Measurements from ENCODE around the gene CTTN.

Gene CTTN

DNA sequence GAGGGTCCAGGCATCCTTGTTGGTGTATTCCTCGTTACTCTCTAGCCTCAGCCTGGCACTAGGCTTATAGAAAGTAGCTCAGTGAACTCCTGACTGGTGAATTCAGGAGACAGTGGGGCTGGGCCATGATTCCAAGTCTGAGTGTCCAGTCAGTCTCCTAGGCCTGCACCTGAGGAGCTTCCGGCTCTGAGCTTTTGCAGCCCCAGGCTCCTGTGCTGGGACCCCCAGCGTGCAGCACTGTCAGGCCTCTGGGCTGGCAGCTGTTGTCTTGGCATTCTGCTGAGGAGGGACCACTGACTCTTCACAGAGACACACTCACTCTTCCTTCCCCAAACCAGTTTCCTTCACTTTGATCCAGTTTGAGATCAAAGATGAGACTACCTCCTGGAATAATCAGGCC is 82.4 kb downstream of the CTTN start:
- no peaks in the 10 kb centered on the region for H3K9me2 ChIP-seq (ENCODE audit: low read depth, low read length)
- H3K4me3 ChIP-seq (ENCODE audit: low read depth, low read length, poor library complexity, severe bottlenecking), result no peak overlapping the region
- H3K4me1 ChIP-seq (ENCODE audit: insufficient read depth, low read length, severe bottlenecking), result no peaks in the 10 kb centered on the region
- no peaks in the 10 kb centered on the region for H3F3A ChIP-seq (ENCODE audit: insufficient read depth, low read length)
- H4K20me1 ChIP-seq (ENCODE audit: insufficient read depth, low read length), result no peaks in the 10 kb centered on the region
- no peaks in the 10 kb centered on the region for H3K36me3 ChIP-seq (ENCODE audit: insufficient read depth, low read length)
- H3K4me2 ChIP-seq (ENCODE audit: low read length), result no peak overlapping the region
- H3K27me3 ChIP-seq (ENCODE audit: insufficient read depth, low read length), result no peaks in the 10 kb centered on the region
- no peak overlapping the region for H3K27ac ChIP-seq (ENCODE audit: low read depth, low read length, poor library complexity, severe bottlenecking)
- H3K9ac ChIP-seq (ENCODE audit: low read length), result no peak overlapping the region
- H2AFZ ChIP-seq (ENCODE audit: low read length), result no peak overlapping the region
- TF ChIP-seq EZH2 (IDR thresholded peaks at IDR 0.05; ENCODE audit: borderline replicate concordance, low read length), result no peak
- H3K9me3 ChIP-seq (ENCODE audit: low read length), result no peaks in the 10 kb centered on the region
- H3K79me2 ChIP-seq (ENCODE audit: insufficient read depth, low read length), result no peaks in the 10 kb centered on the region

DNA sequence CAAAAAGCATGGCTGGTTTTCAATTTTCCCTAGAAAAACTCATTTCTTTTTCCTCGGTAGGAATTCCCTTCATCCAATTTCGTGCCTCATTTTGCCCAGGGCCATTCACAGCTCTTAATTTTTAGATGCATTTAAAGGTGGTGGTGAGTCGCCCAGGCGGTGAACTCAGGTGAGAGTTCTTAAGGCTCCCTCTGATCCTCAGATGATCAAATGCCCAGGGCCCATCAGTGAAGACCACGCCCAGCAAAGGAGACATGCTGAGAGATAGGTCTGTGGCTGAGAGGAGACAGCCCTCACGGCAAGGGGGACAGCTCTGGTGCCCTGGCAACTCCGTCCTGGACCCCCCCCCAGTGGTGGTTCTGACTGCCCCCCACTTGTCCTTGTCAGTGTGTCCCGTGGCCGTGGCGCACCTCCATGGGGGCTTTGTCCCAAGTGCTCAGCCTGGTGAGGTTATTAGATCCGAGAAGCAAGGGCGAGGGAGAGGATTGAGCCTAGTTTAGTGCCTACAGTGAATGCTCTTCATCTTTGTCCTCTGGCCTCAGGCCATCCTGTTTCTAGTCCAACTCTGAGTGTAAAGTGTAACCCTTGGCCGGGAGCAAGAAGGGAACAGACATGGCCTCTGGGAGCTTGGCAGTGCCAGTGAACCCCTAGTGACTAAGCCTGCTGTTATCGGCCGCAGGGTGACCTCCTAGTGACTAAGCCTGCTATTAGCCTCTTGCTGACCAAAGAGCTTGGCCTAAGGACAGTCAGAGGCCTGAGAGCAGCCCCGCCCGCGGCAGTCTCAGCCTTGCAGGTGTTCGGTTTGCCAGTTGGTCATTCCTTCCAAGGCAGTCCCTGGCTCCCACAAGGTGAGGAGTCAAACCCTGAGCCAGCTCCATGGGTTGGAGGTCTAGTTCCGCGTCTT is 83.5 kb downstream of the CTTN start:
- Histone ChIP-seq H2AFZ (ENCODE audit: low read length) (no peak overlapping the region), H3K27me3 (ENCODE audit: insufficient read depth, low read length) (no peaks in the 10 kb centered on the region), H3K36me3 (ENCODE audit: insufficient read depth, low read length) (no peaks in the 10 kb centered on the region), H4K20me1 (ENCODE audit: insufficient read depth, low read length) (no peaks in the 10 kb centered on the region), H3K4me2 (ENCODE audit: low read length) (no peak overlapping the region), H3K9me2 (ENCODE audit: low read depth, low read length) (no peaks in the 10 kb centered on the region), H3K4me3 (ENCODE audit: low read depth, low read length, poor library complexity, severe bottlenecking) (no peak overlapping the region), H3K79me2 (ENCODE audit: insufficient read depth, low read length) (no peaks in the 10 kb centered on the region), H3K27ac (ENCODE audit: low read depth, low read length, poor library complexity, severe bottlenecking) (no peak overlapping the region), H3F3A (ENCODE audit: insufficient read depth, low read length) (no peaks in the 10 kb centered on the region), H3K9me3 (ENCODE audit: low read length) (no peaks in the 10 kb centered on the region), H3K4me1 (ENCODE audit: insufficient read depth, low read length, severe bottlenecking) (no peaks in the 10 kb centered on the region), H3K9ac (ENCODE audit: low read length) (no peak overlapping the region)
- no peak for TF ChIP-seq CTCF (IDR thresholded peaks at IDR 0.05; ENCODE audit: low read length)
- TF ChIP-seq EZH2 (IDR thresholded peaks at IDR 0.05; ENCODE audit: borderline replicate concordance, low read length), result no peak

DNA sequence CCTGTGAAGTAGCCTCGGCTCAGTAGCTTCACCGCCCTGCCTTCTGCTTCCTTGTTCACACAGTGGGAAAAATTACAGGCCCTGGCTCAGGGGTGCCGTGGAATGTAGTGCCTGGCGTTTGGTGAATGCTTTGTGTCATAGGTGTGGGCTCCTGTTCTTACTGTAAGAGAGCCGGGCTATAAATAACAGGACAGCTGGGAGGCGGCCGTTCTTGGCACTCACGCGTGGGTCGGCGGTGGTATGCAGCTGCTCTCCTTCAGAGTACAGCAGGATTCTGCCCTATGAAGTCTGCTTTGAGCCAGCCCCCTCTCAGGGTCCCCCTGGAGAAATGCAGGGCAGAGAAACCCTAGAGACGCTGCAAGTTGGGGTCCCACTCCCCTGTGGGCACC is 84.2 kb downstream of the CTTN start:
- Histone ChIP-seq H3K9me3 (ENCODE audit: low read length) (no peaks in the 10 kb centered on the region), H3K27ac (ENCODE audit: low read depth, low read length, poor library complexity, severe bottlenecking) (no peak overlapping the region), H4K20me1 (ENCODE audit: insufficient read depth, low read length) (no peaks in the 10 kb centered on the region), H3K27me3 (ENCODE audit: insufficient read depth, low read length) (no peaks in the 10 kb centered on the region), H3F3A (ENCODE audit: insufficient read depth, low read length) (no peaks in the 10 kb centered on the region), H2AFZ (ENCODE audit: low read length) (no peak overlapping the region), H3K4me1 (ENCODE audit: insufficient read depth, low read length, severe bottlenecking) (no peaks in the 10 kb centered on the region), H3K36me3 (ENCODE audit: insufficient read depth, low read length) (no peaks in the 10 kb centered on the region), H3K9me2 (ENCODE audit: low read depth, low read length) (no peaks in the 10 kb centered on the region), H3K79me2 (ENCODE audit: insufficient read depth, low read length) (no peaks in the 10 kb centered on the region), H3K4me3 (ENCODE audit: low read depth, low read length, poor library complexity, severe bottlenecking) (no peak overlapping the region), H3K4me2 (ENCODE audit: low read length) (no peak overlapping the region), H3K9ac (ENCODE audit: low read length) (no peak overlapping the region)
- no peak for TF ChIP-seq EZH2 (IDR thresholded peaks at IDR 0.05; ENCODE audit: borderline replicate concordance, low read length)
- TF ChIP-seq CTCF (IDR thresholded peaks at IDR 0.05; ENCODE audit: low read length), result no peak

Data from OCI-LY1 (cell line).